ENCODE data around the gene MAST4.

The MAST4 gene

GRCh38 chr5:67178085-67178484 lies 581.9 kb downstream of the MAST4 start:
- H3K4me1 ChIP-seq (ENCODE audit: low read length), result no peaks in the 10 kb centered on the region
- no peak for DNase-seq
- H3K4me3 ChIP-seq (ENCODE audit: low read length), result no peak overlapping the region

GRCh38 chr5:67178966-67179365 lies 582.8 kb downstream of the MAST4 start:
- Histone ChIP-seq H3K9me2 (replicated peaks; ENCODE audit: insufficient read depth, low read length) (no peaks in the 10 kb centered on the region), H3K79me2 (ENCODE audit: low read length) (no peaks in the 10 kb centered on the region), H3K27ac (ENCODE audit: low read length) (no peak overlapping the region), H3K4me3 (ENCODE audit: low read length) (no peak overlapping the region), H3K27me3 (replicated peaks; ENCODE audit: insufficient read depth, low read length) (no peaks in the 10 kb centered on the region), H3K9me3 (replicated peaks; ENCODE audit: insufficient read depth, low read length) (no peaks in the 10 kb centered on the region), H3F3A (ENCODE audit: insufficient read depth, low read length) (no peaks in the 10 kb centered on the region), H3K36me3 (replicated peaks; ENCODE audit: insufficient read depth, low read length) (no peaks in the 10 kb centered on the region), H4K20me1 (ENCODE audit: insufficient read depth, low read length) (no peaks in the 10 kb centered on the region), H3K9ac (ENCODE audit: low read length) (no peak overlapping the region), H3K4me1 (ENCODE audit: low read length) (no peaks in the 10 kb centered on the region), H3K4me2 (ENCODE audit: low read depth, low read length) (no peak overlapping the region), H2AFZ (ENCODE audit: low read length) (no peak overlapping the region)
- no peak for DNase-seq
- no peak for TF ChIP-seq EZH2phosphoT487 (IDR thresholded peaks at IDR 0.05; ENCODE audit: low read length)
- TF ChIP-seq EZH2 (optimal IDR thresholded peaks at IDR 0.05; ENCODE audit: low read depth, low read length), result no peak
- TF ChIP-seq, protein P1, sequence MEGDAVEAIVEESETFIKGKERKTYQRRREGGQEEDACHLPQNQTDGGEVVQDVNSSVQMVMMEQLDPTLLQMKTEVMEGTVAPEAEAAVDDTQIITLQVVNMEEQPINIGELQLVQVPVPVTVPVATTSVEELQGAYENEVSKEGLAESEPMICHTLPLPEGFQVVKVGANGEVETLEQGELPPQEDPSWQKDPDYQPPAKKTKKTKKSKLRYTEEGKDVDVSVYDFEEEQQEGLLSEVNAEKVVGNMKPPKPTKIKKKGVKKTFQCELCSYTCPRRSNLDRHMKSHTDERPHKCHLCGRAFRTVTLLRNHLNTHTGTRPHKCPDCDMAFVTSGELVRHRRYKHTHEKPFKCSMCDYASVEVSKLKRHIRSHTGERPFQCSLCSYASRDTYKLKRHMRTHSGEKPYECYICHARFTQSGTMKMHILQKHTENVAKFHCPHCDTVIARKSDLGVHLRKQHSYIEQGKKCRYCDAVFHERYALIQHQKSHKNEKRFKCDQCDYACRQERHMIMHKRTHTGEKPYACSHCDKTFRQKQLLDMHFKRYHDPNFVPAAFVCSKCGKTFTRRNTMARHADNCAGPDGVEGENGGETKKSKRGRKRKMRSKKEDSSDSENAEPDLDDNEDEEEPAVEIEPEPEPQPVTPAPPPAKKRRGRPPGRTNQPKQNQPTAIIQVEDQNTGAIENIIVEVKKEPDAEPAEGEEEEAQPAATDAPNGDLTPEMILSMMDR (IDR thresholded peaks at IDR 0.05; ENCODE audit: low read length), result no peak

More at GRCh38 chr5:67178085-67178484, 581.9 kb downstream of the MAST4 start:
- Histone ChIP-seq H2AFZ (ENCODE audit: low read length) (no peak overlapping the region), H3K9ac (ENCODE audit: low read length) (no peak overlapping the region), H3K9me3 (replicated peaks; ENCODE audit: insufficient read depth, low read length) (no peaks in the 10 kb centered on the region), H3K27me3 (replicated peaks; ENCODE audit: insufficient read depth, low read length) (no peaks in the 10 kb centered on the region), H3K27ac (ENCODE audit: low read length) (no peak overlapping the region), H4K20me1 (ENCODE audit: insufficient read depth, low read length) (no peaks in the 10 kb centered on the region), H3K79me2 (ENCODE audit: low read length) (no peaks in the 10 kb centered on the region), H3K4me2 (ENCODE audit: low read depth, low read length) (no peak overlapping the region), H3K9me2 (replicated peaks; ENCODE audit: insufficient read depth, low read length) (no peaks in the 10 kb centered on the region), H3F3A (ENCODE audit: insufficient read depth, low read length) (no peaks in the 10 kb centered on the region), H3K36me3 (replicated peaks; ENCODE audit: insufficient read depth, low read length) (no peaks in the 10 kb centered on the region)
- TF ChIP-seq, protein P1 (IDR thresholded peaks at IDR 0.05; ENCODE audit: low read length), result no peak
- TF ChIP-seq EZH2 (optimal IDR thresholded peaks at IDR 0.05; ENCODE audit: low read depth, low read length) (no peak), EZH2phosphoT487 (IDR thresholded peaks at IDR 0.05; ENCODE audit: low read length) (no peak)

DNA sequence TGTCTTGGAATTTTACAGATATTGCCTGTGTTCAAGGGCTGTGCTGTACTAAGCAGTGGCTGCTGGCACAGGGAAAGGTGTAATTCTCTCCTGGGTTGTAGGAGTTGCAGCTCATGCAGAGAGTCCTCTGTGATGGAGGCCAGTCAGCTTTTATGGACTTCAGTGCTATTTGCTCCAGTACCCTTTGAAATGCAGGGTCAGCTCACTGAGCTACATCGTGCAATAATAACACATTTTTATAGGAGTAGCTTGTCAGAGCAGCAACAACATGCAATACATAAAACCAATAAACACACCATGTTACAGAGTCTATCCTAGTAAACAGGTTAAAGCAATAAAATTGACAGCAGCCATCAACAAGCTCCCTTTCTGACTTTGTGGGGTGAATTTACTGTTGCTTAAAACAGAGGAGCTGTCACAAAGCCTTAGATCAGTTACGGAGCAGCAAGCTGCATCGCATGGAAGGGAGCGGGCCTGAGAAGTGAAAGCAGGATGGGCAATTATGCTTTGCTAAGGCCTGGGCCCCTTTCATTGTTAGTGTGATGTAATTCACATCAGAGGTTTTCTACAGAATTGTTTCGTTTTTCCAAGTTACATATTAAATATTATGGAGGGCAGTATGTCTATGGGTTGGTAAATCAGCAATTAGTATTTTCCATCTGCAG lies 583.6 kb downstream of the MAST4 start:
- Histone ChIP-seq H3K9me3 (replicated peaks; ENCODE audit: insufficient read depth, low read length) (no peaks in the 10 kb centered on the region), H3K9me2 (replicated peaks; ENCODE audit: insufficient read depth, low read length) (no peaks in the 10 kb centered on the region), H3K27ac (ENCODE audit: low read length) (no peak overlapping the region), H3K79me2 (ENCODE audit: low read length) (no peaks in the 10 kb centered on the region), H3K4me2 (ENCODE audit: low read depth, low read length) (no peak overlapping the region), H3K36me3 (replicated peaks; ENCODE audit: insufficient read depth, low read length) (no peaks in the 10 kb centered on the region), H3K4me1 (ENCODE audit: low read length) (no peaks in the 10 kb centered on the region), H3K9ac (ENCODE audit: low read length) (no peak overlapping the region), H3K4me3 (ENCODE audit: low read length) (no peak overlapping the region), H3F3A (ENCODE audit: insufficient read depth, low read length) (no peaks in the 10 kb centered on the region), H3K27me3 (replicated peaks; ENCODE audit: insufficient read depth, low read length) (no peaks in the 10 kb centered on the region), H4K20me1 (ENCODE audit: insufficient read depth, low read length) (no peaks in the 10 kb centered on the region), H2AFZ (ENCODE audit: low read length) (no peak overlapping the region)
- TF ChIP-seq EZH2phosphoT487 (IDR thresholded peaks at IDR 0.05; ENCODE audit: low read length), result no peak
- TF ChIP-seq, protein P1 (IDR thresholded peaks at IDR 0.05; ENCODE audit: low read length), result no peak
- TF ChIP-seq EZH2 (optimal IDR thresholded peaks at IDR 0.05; ENCODE audit: low read depth, low read length), result no peak
- DNase-seq, result no peak

Data from MM.1S (cell line).